ENCODE results near the gene PDLIM7.

Gene PDLIM7

DNA sequence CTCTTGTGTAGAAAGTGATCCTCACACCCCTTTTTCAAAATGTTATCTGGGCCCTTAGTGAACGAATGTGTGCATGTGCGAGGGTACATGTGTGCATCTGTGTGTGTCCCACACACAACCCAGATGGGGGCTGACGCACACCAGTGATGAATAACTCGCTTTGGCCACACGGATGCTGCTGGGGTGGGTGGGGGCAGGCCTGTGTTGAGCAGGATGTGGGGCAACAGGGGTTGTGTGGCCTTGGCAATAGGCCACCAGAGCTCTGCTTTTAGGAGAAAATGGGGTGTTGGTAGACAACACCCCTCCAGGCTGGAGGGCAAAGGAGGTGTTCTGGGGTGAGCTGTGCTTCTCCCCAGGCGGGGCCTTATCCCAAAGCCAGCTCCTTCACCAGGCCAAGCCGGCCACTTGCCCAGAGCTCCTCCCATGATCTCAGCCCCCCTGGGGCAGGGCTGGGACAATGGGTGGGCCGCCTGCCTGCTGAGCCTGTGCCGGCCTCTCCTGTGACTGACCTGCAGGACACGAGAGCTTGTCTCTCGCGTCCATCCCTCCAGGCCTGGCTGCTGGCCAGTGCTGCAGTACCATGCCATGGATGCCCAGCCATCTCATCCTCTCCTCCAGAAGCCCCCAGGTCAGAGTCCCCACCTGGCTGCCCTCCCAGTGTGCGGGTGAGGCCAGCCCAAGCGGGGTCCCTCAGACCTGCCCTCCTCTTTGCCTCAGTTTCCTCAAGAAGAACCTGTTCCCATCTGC, 25.6 kb downstream of the PDLIM7 start:
- Histone ChIP-seq H3K27me3 (replicated peaks; ENCODE audit: insufficient read depth, low read length) (peaks cover 64% of the 10 kb centered on the region), H3K27ac (ENCODE audit: low read length) (no peak overlapping the region), H3K4me1 (ENCODE audit: low read length) (no peaks in the 10 kb centered on the region), H3K4me3 (ENCODE audit: low read length) (no peak overlapping the region), H3K9me3 (replicated peaks; ENCODE audit: insufficient read depth, low read length) (no peaks in the 10 kb centered on the region), H4K20me1 (ENCODE audit: insufficient read depth, low read length) (no peaks in the 10 kb centered on the region), H3K36me3 (replicated peaks; ENCODE audit: insufficient read depth, low read length) (no peaks in the 10 kb centered on the region), H3F3A (ENCODE audit: insufficient read depth, low read length) (no peaks in the 10 kb centered on the region), H3K79me2 (ENCODE audit: low read length) (no peaks in the 10 kb centered on the region), H3K9me2 (replicated peaks; ENCODE audit: insufficient read depth, low read length) (no peaks in the 10 kb centered on the region), H3K9ac (ENCODE audit: low read length) (no peak overlapping the region), H3K4me2 (ENCODE audit: low read depth, low read length) (no peak overlapping the region), H2AFZ (ENCODE audit: low read length) (no peak overlapping the region)
- DNase-seq, result no peak
- TF ChIP-seq EZH2 (optimal IDR thresholded peaks at IDR 0.05; ENCODE audit: low read depth, low read length), result no peak
- TF ChIP-seq EZH2phosphoT487 (IDR thresholded peaks at IDR 0.05; ENCODE audit: low read length), result no peak
- TF ChIP-seq, protein P1, sequence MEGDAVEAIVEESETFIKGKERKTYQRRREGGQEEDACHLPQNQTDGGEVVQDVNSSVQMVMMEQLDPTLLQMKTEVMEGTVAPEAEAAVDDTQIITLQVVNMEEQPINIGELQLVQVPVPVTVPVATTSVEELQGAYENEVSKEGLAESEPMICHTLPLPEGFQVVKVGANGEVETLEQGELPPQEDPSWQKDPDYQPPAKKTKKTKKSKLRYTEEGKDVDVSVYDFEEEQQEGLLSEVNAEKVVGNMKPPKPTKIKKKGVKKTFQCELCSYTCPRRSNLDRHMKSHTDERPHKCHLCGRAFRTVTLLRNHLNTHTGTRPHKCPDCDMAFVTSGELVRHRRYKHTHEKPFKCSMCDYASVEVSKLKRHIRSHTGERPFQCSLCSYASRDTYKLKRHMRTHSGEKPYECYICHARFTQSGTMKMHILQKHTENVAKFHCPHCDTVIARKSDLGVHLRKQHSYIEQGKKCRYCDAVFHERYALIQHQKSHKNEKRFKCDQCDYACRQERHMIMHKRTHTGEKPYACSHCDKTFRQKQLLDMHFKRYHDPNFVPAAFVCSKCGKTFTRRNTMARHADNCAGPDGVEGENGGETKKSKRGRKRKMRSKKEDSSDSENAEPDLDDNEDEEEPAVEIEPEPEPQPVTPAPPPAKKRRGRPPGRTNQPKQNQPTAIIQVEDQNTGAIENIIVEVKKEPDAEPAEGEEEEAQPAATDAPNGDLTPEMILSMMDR (IDR thresholded peaks at IDR 0.05; ENCODE audit: low read length), result no peak

DNA sequence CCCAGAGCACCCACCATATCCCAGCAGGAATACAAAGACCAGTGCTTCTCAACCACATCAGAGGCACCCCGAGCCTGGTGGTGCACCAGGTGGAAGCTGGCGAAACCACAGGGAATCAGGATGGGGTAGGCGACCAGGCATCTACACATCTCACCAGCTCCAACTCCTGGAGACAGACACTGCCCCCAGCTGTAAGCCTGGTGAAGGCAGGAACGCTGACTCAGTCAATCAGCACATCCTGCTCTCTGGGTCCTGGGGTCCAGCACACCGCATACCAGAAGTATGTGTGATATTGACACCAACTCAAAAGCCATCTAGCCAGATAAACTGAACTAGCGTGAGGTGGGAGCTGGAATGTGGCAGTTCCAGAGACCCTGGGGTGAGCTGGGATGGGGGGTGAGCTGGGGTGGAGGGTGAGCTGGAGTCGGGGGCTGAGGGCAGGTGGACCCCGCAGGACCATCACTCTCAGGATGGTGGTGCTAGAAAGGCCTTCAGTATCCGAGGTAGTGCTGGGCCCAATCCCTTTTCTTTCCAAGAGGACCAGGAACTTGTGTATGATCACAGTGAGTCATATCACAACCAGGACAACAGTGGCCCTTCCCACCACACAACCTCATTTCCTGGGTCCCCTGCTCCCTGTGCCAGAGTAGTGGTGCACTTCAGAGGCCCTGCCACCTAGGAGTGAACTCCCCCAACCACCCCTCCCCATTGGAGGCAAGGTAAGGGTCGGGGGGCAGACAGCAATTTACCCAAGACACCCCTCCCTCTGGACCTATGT, 26.5 kb downstream of the PDLIM7 start:
- no peak overlapping the region for H3K4me2 ChIP-seq (ENCODE audit: low read depth, low read length)
- no peak overlapping the region for H3K4me3 ChIP-seq (ENCODE audit: low read length)
- H3K4me1 ChIP-seq (ENCODE audit: low read length), result no peaks in the 10 kb centered on the region
- no peaks in the 10 kb centered on the region for H3F3A ChIP-seq (ENCODE audit: insufficient read depth, low read length)
- H3K36me3 ChIP-seq (replicated peaks; ENCODE audit: insufficient read depth, low read length), result no peaks in the 10 kb centered on the region
- H3K9ac ChIP-seq (ENCODE audit: low read length), result no peak overlapping the region
- H3K9me2 ChIP-seq (replicated peaks; ENCODE audit: insufficient read depth, low read length), result no peaks in the 10 kb centered on the region
- no peak overlapping the region for H2AFZ ChIP-seq (ENCODE audit: low read length)
- TF ChIP-seq, protein P1 (IDR thresholded peaks at IDR 0.05; ENCODE audit: low read length), result no peak
- TF ChIP-seq EZH2 (optimal IDR thresholded peaks at IDR 0.05; ENCODE audit: low read depth, low read length) (no peak), EZH2phosphoT487 (IDR thresholded peaks at IDR 0.05; ENCODE audit: low read length) (no peak)
- H4K20me1 ChIP-seq (ENCODE audit: insufficient read depth, low read length), result no peaks in the 10 kb centered on the region
- H3K9me3 ChIP-seq (replicated peaks; ENCODE audit: insufficient read depth, low read length), result no peaks in the 10 kb centered on the region
- no peak for DNase-seq
- no peaks in the 10 kb centered on the region for H3K79me2 ChIP-seq (ENCODE audit: low read length)
- peaks cover 72% of the 10 kb centered on the region for H3K27me3 ChIP-seq (replicated peaks; ENCODE audit: insufficient read depth, low read length)
- H3K27ac ChIP-seq (ENCODE audit: low read length), result no peak overlapping the region

DNA sequence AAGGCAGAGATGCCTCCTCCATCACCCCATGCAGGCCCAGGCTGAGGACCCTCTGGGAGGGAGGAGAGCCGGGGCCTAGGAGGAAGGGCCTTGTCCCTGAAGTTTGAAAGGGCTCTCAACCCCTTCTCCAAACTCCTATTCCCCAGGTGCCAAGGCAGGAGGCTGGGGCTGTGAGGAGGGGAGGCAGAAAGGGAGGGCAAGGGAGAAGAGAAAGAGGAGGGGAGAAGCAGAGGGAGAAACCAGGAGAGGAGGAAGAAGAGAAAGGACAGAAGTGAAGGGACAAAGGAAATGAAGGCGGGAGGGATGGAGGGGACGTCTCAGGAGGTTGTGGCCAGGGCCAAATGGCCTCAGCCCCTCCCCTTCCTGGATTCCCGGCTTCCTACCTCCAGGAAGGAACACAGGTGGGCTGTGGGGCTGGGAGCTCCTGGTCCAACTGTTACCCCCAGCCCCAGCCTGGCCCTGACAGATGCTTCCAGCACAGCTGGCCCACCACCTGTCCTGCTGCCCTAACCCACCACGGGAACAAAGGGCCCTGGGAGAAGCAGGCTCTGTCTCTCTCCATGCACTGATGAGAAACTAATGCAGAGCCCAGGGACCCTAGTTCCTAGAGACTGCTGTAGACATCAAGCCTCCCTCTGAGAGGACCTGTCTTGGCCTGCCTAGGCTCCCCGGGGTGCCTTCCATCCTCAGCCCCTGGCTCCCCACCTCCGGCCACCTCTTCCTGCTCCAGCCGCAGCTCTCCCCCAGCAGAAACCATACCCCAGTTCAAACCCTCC, 27.5 kb downstream of the PDLIM7 start:
- Histone ChIP-seq H3K9me2 (replicated peaks; ENCODE audit: insufficient read depth, low read length) (no peaks in the 10 kb centered on the region), H2AFZ (ENCODE audit: low read length) (no peak overlapping the region), H3F3A (ENCODE audit: insufficient read depth, low read length) (no peaks in the 10 kb centered on the region), H3K9ac (ENCODE audit: low read length) (no peak overlapping the region), H3K9me3 (replicated peaks; ENCODE audit: insufficient read depth, low read length) (no peaks in the 10 kb centered on the region), H3K4me1 (ENCODE audit: low read length) (no peaks in the 10 kb centered on the region), H3K27ac (ENCODE audit: low read length) (no peak overlapping the region), H3K36me3 (replicated peaks; ENCODE audit: insufficient read depth, low read length) (no peaks in the 10 kb centered on the region), H3K27me3 (replicated peaks; ENCODE audit: insufficient read depth, low read length) (peaks cover 80% of the 10 kb centered on the region), H4K20me1 (ENCODE audit: insufficient read depth, low read length) (no peaks in the 10 kb centered on the region), H3K4me3 (ENCODE audit: low read length) (no peak overlapping the region), H3K79me2 (ENCODE audit: low read length) (no peaks in the 10 kb centered on the region), H3K4me2 (ENCODE audit: low read depth, low read length) (no peak overlapping the region)
- DNase-seq, result no peak
- TF ChIP-seq EZH2phosphoT487 (IDR thresholded peaks at IDR 0.05; ENCODE audit: low read length), result no peak
- TF ChIP-seq, protein P1 (IDR thresholded peaks at IDR 0.05; ENCODE audit: low read length), result no peak
- TF ChIP-seq EZH2 (optimal IDR thresholded peaks at IDR 0.05; ENCODE audit: low read depth, low read length), result no peak

Measured in MM.1S (cell line).